ENCODE results near the gene DNHD1.

DNA sequence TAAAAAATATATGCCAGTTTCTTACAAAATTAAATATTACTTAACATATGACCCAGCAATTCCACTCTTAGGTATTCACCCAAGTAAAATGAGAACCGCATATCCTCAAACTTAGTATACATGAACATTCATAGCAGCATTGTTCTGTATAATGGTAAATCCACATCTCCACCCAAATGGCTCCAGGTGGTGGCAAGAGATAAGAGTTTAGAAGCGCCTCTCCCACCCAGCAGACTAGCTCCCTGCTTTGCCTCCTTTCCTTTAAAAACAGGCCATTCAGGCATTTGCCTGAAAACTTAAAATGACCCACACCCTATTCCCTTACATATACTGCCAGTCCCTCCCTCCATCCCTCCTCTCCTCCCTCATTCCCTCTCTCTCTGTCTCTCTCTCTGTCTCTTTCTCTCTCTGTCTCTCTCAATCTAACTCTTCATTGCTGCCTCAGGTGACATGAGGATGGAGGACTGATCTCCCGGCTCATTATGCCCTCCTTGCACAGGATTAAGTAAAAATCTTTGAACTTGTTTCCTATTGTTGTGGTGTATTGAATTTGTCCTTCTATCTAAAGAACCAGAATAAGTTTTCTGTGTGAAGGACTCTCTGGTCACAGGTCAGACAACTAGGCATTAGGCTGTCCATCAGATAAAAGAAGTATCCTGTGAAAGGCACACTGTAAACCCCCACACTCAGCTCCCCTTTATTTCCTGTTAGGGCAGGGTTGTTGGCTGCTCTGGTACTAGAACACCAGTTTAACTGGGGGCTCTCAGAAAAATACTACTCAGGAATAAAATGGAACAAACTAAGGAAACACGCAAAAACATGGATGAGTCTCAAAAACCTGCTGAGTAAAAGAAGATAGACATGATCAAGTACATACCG lies 58.0 kb downstream of the DNHD1 start:
- TF ChIP-seq, protein P1, sequence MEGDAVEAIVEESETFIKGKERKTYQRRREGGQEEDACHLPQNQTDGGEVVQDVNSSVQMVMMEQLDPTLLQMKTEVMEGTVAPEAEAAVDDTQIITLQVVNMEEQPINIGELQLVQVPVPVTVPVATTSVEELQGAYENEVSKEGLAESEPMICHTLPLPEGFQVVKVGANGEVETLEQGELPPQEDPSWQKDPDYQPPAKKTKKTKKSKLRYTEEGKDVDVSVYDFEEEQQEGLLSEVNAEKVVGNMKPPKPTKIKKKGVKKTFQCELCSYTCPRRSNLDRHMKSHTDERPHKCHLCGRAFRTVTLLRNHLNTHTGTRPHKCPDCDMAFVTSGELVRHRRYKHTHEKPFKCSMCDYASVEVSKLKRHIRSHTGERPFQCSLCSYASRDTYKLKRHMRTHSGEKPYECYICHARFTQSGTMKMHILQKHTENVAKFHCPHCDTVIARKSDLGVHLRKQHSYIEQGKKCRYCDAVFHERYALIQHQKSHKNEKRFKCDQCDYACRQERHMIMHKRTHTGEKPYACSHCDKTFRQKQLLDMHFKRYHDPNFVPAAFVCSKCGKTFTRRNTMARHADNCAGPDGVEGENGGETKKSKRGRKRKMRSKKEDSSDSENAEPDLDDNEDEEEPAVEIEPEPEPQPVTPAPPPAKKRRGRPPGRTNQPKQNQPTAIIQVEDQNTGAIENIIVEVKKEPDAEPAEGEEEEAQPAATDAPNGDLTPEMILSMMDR (IDR thresholded peaks at IDR 0.05; ENCODE audit: low read depth, low read length, poor library complexity, severe bottlenecking) = no peak
- TF ChIP-seq EZH2phosphoT487 (IDR thresholded peaks at IDR 0.05; ENCODE audit: borderline replicate concordance, low read length) = no peak

Data from DOHH2 (cell line).